NK-92 (cell line): ENCODE results near the gene RNF2.
"Not testable (repeated sequence)": the region's sequence is repeated elsewhere in the genome, so short reads cannot be mapped to it uniquely, and the experiment has no call there.

ENCODE experiments used
- DNase-seq: peaks from one replicate; lab custom pipeline; 2025; ENCODE audit not compliant: unreplicated experiment; lab: John Stamatoyannopoulos, UW

Gene RNF2

DNA sequence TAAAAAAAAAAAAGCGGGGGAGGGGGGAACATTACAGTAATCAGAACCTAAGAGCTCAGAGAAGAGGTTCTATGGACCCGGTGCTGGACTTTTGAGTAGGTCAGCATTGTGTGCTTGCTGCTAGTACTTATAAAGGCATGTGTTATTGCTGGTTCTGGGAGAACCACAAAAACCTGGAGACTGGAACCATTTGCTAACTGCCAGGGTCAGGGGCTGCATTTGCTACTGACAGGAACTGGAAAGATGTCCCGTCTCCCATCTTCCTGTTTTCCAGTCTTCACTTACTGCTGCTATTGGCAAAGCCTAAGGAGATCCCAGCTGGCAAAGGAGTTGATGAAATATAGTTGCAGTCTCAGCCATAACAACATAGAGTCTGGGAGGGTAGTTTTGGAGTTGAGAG lies 4.3 kb downstream of the RNF2 start:
- no peak for DNase-seq

- DNase-seq: no peak
Measured at GRCh38 chr1:185050823-185051451, 5.6 kb downstream of the RNF2 start.

GRCh38 chr1:185053204-185053603 lies 7.8 kb downstream of the RNF2 start:
- DNase-seq: no peak

DNA sequence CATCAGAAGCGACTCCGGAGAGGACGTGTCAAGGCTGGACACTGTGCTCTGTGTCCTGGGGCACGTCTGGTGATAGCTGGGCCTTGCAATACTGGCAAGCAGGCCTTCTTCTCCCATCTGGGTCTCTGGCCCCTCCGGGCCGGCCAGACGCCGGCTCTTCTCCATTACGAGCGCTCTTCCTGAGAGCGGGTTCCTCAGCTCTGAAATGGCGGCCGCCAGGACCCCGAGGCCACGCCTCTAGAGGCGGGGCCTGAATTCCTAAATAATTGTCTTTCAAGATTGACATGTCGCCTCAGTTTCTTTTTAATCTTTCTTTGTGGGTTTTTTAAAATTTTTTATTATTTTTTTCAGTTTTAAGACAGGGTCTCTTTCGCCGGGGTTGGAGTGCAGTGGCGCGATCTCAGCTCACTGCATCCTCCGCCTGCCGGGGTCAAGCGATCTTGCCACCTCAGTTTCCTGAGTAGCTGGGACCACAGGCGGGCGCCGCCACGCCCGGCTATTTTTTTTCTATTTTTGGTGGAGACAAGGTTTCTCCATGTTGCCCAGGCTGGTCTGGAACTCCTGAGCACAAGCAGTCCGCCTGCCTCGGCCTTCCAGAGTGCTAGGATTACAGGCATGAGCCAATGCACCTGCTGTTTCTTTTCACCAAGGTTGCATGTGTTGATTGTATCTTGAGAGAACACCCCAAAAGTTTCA lies 9.2 kb downstream of the RNF2 start:
- no peak for DNase-seq

DNA sequence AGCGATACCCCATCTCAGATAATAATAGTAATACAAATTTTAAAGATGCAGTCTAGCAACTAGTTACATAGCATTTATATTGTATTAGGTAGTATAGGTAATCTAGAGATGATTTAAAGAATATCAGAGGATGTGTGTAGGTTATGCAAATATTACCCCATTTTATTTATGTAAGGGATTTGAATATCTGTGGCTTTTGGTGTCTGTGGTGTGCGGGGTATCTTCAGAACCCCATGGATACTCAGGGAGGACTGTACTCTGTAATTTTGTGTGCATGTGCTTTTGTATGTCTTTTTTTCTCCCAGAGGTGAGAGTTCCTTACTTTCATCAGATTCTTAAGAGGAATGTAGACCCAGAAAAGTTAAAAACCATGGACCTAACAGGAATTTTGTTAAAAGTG lies 12.8 kb downstream of the RNF2 start:
- DNase-seq: no peak

DNA sequence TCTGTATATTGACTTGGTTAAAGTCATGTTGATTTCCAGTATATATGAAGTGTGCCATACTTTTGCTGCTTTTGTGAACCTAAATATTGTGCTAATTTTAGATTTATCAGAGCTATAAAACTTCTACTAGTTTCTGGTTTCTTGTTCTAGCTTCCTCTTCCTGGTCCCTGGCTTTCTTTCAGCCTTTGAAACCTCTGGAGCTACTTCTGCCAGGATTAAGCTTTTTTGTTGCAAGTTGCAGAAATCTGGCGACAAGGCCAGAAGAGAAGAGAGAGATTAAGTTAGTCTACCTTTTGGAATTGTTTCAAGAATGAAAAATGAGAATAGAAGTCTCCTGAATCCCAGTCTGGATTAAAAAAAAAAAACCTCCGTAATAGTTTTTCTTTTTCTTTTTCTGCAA lies 13.5 kb downstream of the RNF2 start:
- DNase-seq: no peak

DNA sequence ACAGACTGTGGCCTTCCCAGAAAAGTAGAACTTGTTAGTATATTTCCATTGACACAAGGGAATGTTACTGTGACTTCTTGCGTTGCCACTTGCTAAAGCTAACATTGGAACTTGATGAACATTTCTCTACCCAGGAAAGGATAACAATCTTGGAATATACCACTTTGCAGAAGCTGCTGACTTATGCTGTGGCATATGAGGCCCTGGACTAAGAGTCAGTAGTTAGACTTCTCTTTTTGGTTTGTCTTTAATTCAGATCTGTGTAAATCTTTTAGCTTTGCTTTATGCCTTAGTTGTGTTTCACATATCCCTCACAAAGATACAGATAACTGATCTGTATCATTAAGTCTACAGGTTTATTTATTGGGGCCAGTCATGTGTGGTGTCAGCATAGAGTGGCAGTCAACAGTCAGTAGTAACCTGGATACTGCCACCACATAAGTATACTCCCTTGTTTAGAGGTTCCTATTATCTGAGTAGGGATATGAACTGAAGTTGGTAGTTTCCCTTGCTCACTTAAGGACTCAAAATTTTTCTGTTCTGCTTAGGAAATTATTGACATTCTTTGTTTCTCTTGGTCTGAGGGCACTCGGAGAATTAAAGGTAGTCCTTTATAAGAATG lies 14.7 kb downstream of the RNF2 start:
- no peak for DNase-seq

DNA sequence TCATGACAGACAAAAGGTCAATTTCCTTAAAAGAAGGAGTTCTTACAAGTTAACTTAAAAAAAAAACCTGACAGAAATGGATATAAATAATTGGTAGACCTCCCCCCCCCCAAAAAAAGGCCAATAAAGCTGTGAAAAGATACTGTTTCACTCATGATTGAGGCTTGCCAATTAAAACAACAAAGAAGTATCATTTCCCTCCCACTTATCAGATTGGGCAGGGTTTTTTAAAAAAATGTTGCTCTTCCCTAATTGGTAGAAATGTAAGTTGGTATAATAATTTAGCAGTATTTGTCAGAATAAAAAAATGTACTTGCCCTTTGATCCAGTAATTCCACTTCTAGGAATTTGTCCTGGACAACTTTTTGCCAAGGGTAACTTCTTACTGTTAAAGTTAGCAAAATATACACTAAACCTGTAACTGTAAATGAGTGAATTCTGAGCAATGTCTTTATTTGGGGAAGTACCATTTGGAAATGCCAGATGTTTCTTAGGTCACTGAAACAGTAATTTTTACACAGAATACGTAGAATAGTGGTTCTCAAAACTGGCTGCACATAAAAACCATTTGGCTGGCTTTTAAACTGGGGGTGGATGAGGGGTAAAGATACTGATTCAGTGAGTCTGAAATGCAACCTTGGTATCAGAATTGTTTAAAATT lies 17.5 kb downstream of the RNF2 start:
- no peak for DNase-seq

DNA sequence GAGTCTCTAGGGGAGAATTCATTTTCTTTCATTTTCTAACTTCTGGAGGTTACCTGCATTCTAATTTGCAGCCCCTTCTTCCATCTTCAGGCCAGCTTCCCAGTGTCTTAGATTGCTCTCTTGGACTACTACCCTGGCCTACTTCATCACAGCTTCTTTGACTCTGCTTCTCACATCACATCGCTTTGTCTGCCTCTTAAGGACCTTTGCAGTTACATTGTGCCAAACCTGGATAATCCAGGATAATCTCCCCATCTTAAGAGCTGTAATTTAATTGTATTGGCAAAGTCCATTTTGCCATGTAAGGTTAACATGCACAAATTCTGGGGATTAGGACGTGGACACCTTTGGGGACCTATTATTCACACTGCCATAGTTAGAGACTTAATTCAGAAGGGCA lies 18.4 kb downstream of the RNF2 start:
- DNase-seq: no peak

- not testable (repeated sequence) for DNase-seq
Measured at GRCh38 chr1:185065006-185065405, 19.6 kb downstream of the RNF2 start.

- DNase-seq: no peak
Measured at GRCh38 chr1:185066181-185066580, 20.8 kb downstream of the RNF2 start.

DNA sequence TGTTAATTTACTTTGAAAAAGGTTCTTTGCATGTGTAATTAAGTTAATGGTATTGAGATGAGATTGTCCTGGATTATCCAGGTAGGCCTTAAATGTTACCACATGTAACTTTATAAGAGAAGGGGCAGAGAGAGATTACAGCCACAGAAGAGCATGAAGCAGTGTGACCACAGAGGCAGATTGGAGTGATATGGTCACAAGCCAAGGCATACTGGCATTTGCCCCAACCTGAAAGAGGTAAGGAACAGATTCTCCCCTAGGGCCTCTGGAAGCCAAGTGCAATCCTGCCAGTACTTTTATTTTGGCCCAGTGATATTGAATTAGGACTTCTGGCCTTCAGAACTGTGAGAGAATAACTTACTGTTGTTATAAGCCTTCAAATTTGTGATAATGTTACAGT lies 23.0 kb downstream of the RNF2 start:
- DNase-seq: no peak

DNA sequence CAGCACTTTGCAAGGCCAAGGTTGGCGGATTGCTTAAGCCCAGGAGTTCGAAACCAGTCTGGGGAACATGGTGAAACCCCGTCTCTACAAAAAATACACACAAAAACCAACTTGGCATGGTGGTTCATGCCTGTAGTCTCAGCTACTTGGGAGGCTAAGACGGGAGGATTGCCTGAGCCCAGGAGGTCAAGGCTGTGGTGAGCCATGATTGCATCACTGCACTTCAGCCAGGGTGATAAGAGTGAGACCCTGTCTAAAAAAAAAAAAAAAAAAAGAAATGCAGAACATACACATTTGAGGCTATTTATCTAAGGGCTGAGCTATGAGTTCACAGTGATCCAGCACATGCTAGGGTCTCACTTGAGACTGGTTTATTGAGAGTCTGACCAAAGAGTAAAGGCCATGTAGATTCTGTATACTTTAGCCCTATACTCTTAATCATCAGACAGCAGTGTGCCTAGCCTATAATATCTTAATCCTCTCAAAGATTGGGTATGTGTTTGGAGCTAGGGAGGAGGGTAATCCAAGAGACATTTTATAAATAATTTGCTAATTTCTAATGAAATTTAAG lies 23.9 kb downstream of the RNF2 start:
- DNase-seq: no peak

DNA sequence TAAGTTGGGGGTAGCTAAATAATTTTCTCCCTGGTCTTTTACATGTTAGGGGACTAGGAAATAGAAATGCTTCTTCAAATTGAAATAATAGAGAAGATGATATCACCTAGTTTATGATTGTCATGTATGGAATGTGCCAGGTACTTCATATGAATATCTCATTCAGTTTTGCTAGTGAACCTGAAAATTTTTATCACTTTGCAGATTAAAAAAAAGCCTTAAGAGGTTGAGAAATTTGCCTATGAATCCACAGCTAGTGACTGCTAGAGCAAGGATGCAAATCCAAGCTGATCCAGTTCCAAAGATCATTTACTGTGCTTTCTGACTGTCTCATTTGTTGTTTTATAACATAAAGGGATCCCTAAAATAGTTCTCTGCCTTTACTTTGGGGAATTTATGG lies 24.7 kb downstream of the RNF2 start:
- DNase-seq: no peak

GRCh38 chr1:185073725-185074124 lies 28.4 kb downstream of the RNF2 start:
- DNase-seq: no peak

DNA sequence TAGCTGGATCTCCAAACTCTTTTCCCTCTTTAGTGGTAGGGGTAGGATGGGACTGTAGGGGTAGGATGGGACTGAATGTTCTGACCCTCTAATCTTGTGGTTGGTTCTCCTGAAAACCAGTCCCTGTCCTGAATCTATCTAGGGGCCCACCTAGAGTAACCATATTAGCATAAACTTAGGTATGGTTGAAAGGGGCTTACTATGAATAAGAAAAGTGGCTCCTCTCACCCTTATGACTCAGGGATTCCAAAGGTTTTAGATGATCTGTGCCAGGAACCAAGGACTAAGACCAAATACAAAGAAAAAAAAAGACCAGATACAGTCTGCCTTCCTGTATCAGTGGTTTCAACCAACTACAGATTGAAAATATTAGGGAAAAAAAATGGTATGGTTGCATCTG lies 28.9 kb downstream of the RNF2 start:
- DNase-seq: no peak

- no peak for DNase-seq
Measured at GRCh38 chr1:185075476-185075875, 30.1 kb downstream of the RNF2 start.

- no peak for DNase-seq
Measured at GRCh38 chr1:185077374-185077773, 32.0 kb downstream of the RNF2 start.

DNA sequence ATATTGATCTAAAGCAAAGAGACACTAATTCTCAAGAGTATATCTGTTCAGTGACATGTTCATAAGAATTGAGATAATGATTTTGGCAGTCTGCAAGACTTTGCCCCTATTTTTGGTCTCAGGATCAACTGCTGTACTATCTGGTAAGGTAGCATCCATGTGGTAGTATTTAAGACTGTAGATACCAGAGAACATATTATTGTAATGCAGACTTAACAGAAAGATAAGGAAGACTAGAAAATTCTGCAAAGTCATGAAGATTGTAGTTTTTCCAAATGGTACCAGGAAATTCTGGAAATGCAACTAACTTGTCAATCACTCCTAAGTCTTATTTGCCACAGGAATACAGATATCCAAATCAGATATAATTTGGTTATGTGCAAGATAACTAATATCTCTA lies 35.1 kb downstream of the RNF2 start:
- DNase-seq: no peak

GRCh38 chr1:185083818-185084217 lies 38.5 kb downstream of the RNF2 start:
- no peak for DNase-seq

DNA sequence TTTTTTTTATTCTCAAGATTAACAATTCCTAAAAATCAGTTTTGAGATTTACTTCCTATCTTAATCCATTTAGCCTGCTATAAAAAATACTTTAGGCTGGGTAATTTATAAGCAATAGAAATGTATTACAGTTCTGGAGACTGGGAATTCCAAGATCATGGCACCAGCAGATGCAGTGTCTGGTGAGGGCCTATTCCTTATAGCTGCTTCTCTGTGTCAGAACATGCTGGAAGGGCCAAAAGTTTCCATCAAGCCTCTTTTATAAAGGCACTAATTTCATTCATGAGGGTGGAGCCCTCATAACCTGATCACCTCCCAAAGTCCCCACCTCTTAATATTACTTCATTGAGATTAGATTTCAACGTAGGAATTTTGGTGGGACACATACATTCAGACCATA lies 41.7 kb downstream of the RNF2 start:
- no peak for DNase-seq

- no peak for DNase-seq
Measured at GRCh38 chr1:185087746-185088145, 42.4 kb downstream of the RNF2 start.
